HepG2 (cell line): ENCODE measurements around the gene SAXO1. TPM values are rescaled to one million over a fixed set of nuclear protein-coding genes. Genes with fewer than 3 reads are reported as not detected.

Experiments used
- ATAC-seq: fragments of 200-7000 bp; cut with Tn5 transposase; 3 replicates; pipeline ENCODE4 v1.9.1; 2020; ENCODE audit warnings: mild to moderate bottlenecking, moderate library complexity
- BruUV-seq: library from RNA; stranded (reverse); fragments of 400-500 nt; replicated peaks from 2 replicates; lab custom pipeline; 2021; lab: Mats Ljungman, UMichigan
- CTCF ChIA-PET: fragments of 300-600 bp; formaldehyde crosslinking; extraction: SDS; loops from one replicate; lab custom pipeline; 2021; ENCODE audit warnings: low total read pairs, inconsistent platforms, low intra/inter-chr PET ratio; lab: Yijun Ruan, JAX
- POLR2A ChIA-PET: fragments of 350-600 bp; sonication (Branson Sonifier 250); formaldehyde crosslinking; loops from one replicate; lab custom pipeline; 2020; ENCODE audit warnings: antibody characterized with exemption, inconsistent platforms; lab: Yijun Ruan, JAX
- DNase-seq: peaks from one replicate; pipeline ENCODE4 v3.0.0-alpha.2; 2015; ENCODE audit warnings: low spot score
- FAIRE-seq: peaks from 3 replicates; lab custom pipeline; 2011; peaks lifted over from hg19 to GRCh38; lab: Jason Lieb, UNC
- H2AFZ ChIP-seq: one replicate; pipeline ENCODE4 v1.6.1; 2011; ENCODE audit warnings: low read length, inconsistent platforms
- H3K27ac ChIP-seq: fragments of 300-600 bp; 3 replicates; pipeline ENCODE4 v1.8.0; 2011; ENCODE audit warnings: mixed run types, mild to moderate bottlenecking, mixed read lengths, low read length, inconsistent platforms; ENCODE audit not compliant: insufficient read depth; ENCODE audit errors: extremely low read length
- H3K27me3 ChIP-seq, 2 experiments: fragments of 200-600 bp in 1 of 2; 2 replicates in 1 of 2; 3 replicates in 1 of 2; pipeline versions ENCODE4 v1.6.0 to v1.8.0; 2011; ENCODE audit warnings: low read length in 2 of 2, mild to moderate bottlenecking in 2 of 2, moderate library complexity in 2 of 2, inconsistent platforms in 1 of 2; ENCODE audit not compliant: insufficient read depth in 2 of 2, control insufficient read depth in 1 of 2
- H3K36me3 ChIP-seq, 2 experiments: fragments of 200-600 bp in 1 of 2; replicated peaks in 1 of 2; 2 replicates in 1 of 2; 3 replicates in 1 of 2; pipeline versions ENCODE4 v1.5.1 to v1.8.0; 2011; ENCODE audit warnings: low read length in 2 of 2, inconsistent platforms in 1 of 2; ENCODE audit not compliant: insufficient read depth in 2 of 2, control insufficient read depth in 1 of 2
- H3K4me1 ChIP-seq: 2 replicates; pipeline ENCODE4 v1.5.1; 2012; ENCODE audit warnings: low read length, inconsistent platforms; ENCODE audit not compliant: insufficient read depth
- H3K4me2 ChIP-seq: 2 replicates; pipeline ENCODE4 v1.6.0; 2011; ENCODE audit warnings: low read depth, low read length, inconsistent platforms
- H3K4me3 ChIP-seq, 3 experiments: fragments of 200-600 bp in 1 of 3; sonication (generic), shearing (Covaris generic) in 1 of 3; replicated peaks in 1 of 3; 2 replicates each; pipeline ENCODE4 v1.5.1; 2011 to 2016; ENCODE audit warnings: low read length in 3 of 3, inconsistent platforms in 2 of 3, low read depth in 2 of 3, mild to moderate bottlenecking in 2 of 3, control low read depth in 1 of 3, mixed read lengths in 1 of 3; ENCODE audit not compliant: insufficient read depth in 1 of 3
- H3K79me2 ChIP-seq: one replicate; pipeline ENCODE4 v1.6.1; 2011; ENCODE audit warnings: low read length, inconsistent platforms; ENCODE audit not compliant: insufficient read depth
- H3K9ac ChIP-seq: 2 replicates; pipeline ENCODE4 v1.6.0; 2011; ENCODE audit warnings: mild to moderate bottlenecking, low read depth, low read length, inconsistent platforms; ENCODE audit not compliant: insufficient read depth
- H3K9me3 ChIP-seq: 2 replicates; pipeline ENCODE4 v1.5.1; 2012; ENCODE audit warnings: mild to moderate bottlenecking, low read length
- H4K20me1 ChIP-seq: 2 replicates; pipeline ENCODE4 v1.6.0; 2011; ENCODE audit warnings: inconsistent platforms, mild to moderate bottlenecking, low read length, moderate library complexity; ENCODE audit not compliant: insufficient read depth
- ATF5 ChIP-seq: sonication (generic); formaldehyde crosslinking; IDR thresholded peaks from 2 replicates; pipeline ENCODE4 v1.4.0; 2020; ENCODE audit warnings: mild to moderate bottlenecking, low read depth, missing genetic modification reagents
- ATM ChIP-seq: fragments of 450-650 bp; IDR thresholded peaks from 2 replicates; pipeline ENCODE4 v1.7.1; 2017; ENCODE audit warnings: mild to moderate bottlenecking, borderline replicate concordance
- DPF2 ChIP-seq: sonication (generic); formaldehyde crosslinking; IDR thresholded peaks from 2 replicates; pipeline ENCODE4 v1.4.0; 2020; ENCODE audit warnings: mild to moderate bottlenecking, low read depth, missing genetic modification reagents, borderline replicate concordance
- EP300 ChIP-seq, 3 experiments: sonication (generic) in 1 of 3; formaldehyde crosslinking in 1 of 3; IDR thresholded peaks; 2 replicates each; pipeline versions ENCODE4 v1.5.1 to v1.6.1; 2011 to 2020; ENCODE audit warnings: low read depth in 2 of 3, low read length in 2 of 3, borderline replicate concordance in 1 of 3, improper control_type of control experiment in 1 of 3, mild to moderate bottlenecking in 1 of 3, missing genetic modification reagents in 1 of 3, moderate library complexity in 1 of 3
- ETV6 ChIP-seq: sonication (generic); formaldehyde crosslinking; conservative IDR thresholded peaks from 2 replicates; pipeline ENCODE4 v1.4.0; 2020; ENCODE audit warnings: missing genetic modification reagents
- HNF1B ChIP-seq: sonication (generic); formaldehyde crosslinking; IDR thresholded peaks from 2 replicates; pipeline ENCODE4 v1.5.1; 2020; ENCODE audit warnings: mild to moderate bottlenecking, moderate library complexity, missing genetic modification reagents
- HNRNPLL ChIP-seq: fragments of 200-400 bp; formaldehyde crosslinking; IDR thresholded peaks from 2 replicates; pipeline ENCODE4 v1.6.1; 2017; ENCODE audit warnings: mild to moderate bottlenecking, low read depth, low read length; ENCODE audit not compliant: poor library complexity, severe bottlenecking
- STAG1 ChIP-seq: sonication (generic); formaldehyde crosslinking; IDR thresholded peaks from 2 replicates; pipeline ENCODE4 v1.4.0; 2020; ENCODE audit warnings: missing genetic modification reagents
- YY1 ChIP-seq: IDR thresholded peaks from 2 replicates; pipeline ENCODE4 v1.6.1; 2011; ENCODE audit warnings: low read length, low read depth, moderate library complexity, mild to moderate bottlenecking; ENCODE audit not compliant: insufficient read depth, insufficient replicate concordance
- ZBTB7B ChIP-seq: sonication (generic); formaldehyde crosslinking; IDR thresholded peaks from 2 replicates; pipeline ENCODE4 v1.4.0; 2020; ENCODE audit warnings: missing genetic modification reagents
- ZFP1 ChIP-seq: IDR thresholded peaks from 2 replicates; pipeline ENCODE4 v1.6.1; 2016
- ZFY ChIP-seq: sonication (generic); formaldehyde crosslinking; IDR thresholded peaks from 2 replicates; pipeline ENCODE4 v1.4.0; 2020; ENCODE audit warnings: missing genetic modification reagents
- ZNF326 ChIP-seq: sonication (generic); formaldehyde crosslinking; IDR thresholded peaks from 2 replicates; pipeline ENCODE4 v1.4.0; 2020; ENCODE audit warnings: missing genetic modification reagents, borderline replicate concordance
- ZNF549 ChIP-seq: sonication (generic); formaldehyde crosslinking; IDR thresholded peaks from 2 replicates; pipeline ENCODE4 v1.5.0; 2020; ENCODE audit warnings: missing genetic modification reagents
- ZNF646 ChIP-seq: sonication (generic); formaldehyde crosslinking; IDR thresholded peaks from 2 replicates; pipeline ENCODE4 v1.9.0; 2021; ENCODE audit warnings: mild to moderate bottlenecking, missing genetic modification reagents
- WGBS: methylation state at CpG from one replicate; pipeline ENCODE4 v1.1.6; 2017; ENCODE audit warnings: low lambda C conversion rate; 5-methylcytosine and 5-hydroxymethylcytosine counted together
- in situ Hi-C: cut with HindIII; loops from 2 replicates; pipeline ENCODE4 v1.10.0; 2017; ENCODE audit warnings: low pct_unique_long_range_greater_than_20kb; ENCODE audit not compliant: extremely low pct_ligation_motif_present
- intact Hi-C: fragments of 100-400 bp; cut with micrococcal nuclease; formaldehyde crosslinking; loops from one replicate; pipeline ENCODE4 v1.10.0; 2022; ENCODE audit not compliant: unreplicated experiment
- polyA plus RNA-seq, 8 experiments: library from polyadenylated mRNA; depleted of rRNA in 3 of 8; stranded (reverse) in 7 of 8; unstranded in 1 of 8; fragments of >200 nt; fragmentation: Illumina TruSeq in 4 of 8; extraction: Trizol in 4 of 8; gene quantifications; 2 replicates each; pipeline versions ENCODE4 v1.2.1 to v1.2.3, GENCODE V29; 2011 to 2016; ENCODE audit warnings: low read depth in 4 of 8, missing spikeins in 1 of 8, mixed read lengths in 1 of 8; ENCODE audit not compliant: insufficient read depth in 1 of 8
- total RNA-seq, 5 experiments: library from RNA; depleted of rRNA; stranded (reverse); fragments of >200 nt; fragmentation: Illumina TruSeq; extraction: Trizol; gene quantifications; 2 replicates each; pipeline ENCODE4 v1.2.3, GENCODE V29; 2016; ENCODE audit warnings: low read depth in 1 of 5

The SAXO1 gene
- total and polyA plus RNA-seq, 2 of the 13 experiments (the other 11 are each of a cell fraction or from before 2014, with no cell fraction given), result not detected

- TF ChIP-seq HNRNPLL (no peak), YY1 (no peak), HNF1B (CRISPR knock-in tag) (no peak), ATF5 (CRISPR knock-in tag) (no peak), ZFP1 (CRISPR knock-in tag) (no peak), ZFY (CRISPR knock-in tag) (no peak)
Measured at GRCh38 chr9:19018201-19018600, 14.8 kb downstream of the SAXO1 start (continued).

- no peak overlapping the region for H2AFZ ChIP-seq
- in situ Hi-C loops (no loop called here), intact Hi-C loops (no loop called here)
- WGBS, result 22% methylated on average over 5 of the region's 5 CpGs
- H3K79me2 ChIP-seq, result no peaks in the 10 kb centered on the region
- peaks cover 0 to 10% of the 10 kb centered on the region in 2 experiments; a peak in 1 of 5 replicates for H3K27me3 ChIP-seq
- BruUV-seq, result no TSS peak
- ATAC-seq (no peak), DNase-seq (no peak), FAIRE-seq (no peak)
- no peaks in the 10 kb centered on the region for H3K9me3 ChIP-seq
- CTCF ChIA-PET, result no interaction called here
- POLR2A ChIA-PET, result no interaction called here
- H3K4me3 ChIP-seq, result no peak overlapping the region
- H3K9ac ChIP-seq, result no peak overlapping the region
- no peaks in the 10 kb centered on the region for H3K4me1 ChIP-seq
- H3K36me3 ChIP-seq, result no peaks in the 10 kb centered on the region
- no peak overlapping the region for H3K27ac ChIP-seq
- no peak overlapping the region for H3K4me2 ChIP-seq
- no peaks in the 10 kb centered on the region for H4K20me1 ChIP-seq
- TF ChIP-seq DPF2 (CRISPR knock-in tag) (no peak), ZBTB7B (CRISPR knock-in tag) (no peak), ZNF549 (CRISPR knock-in tag) (no peak), ZNF646 (CRISPR knock-in tag) (no peak), ZNF326 (no peak), ETV6 (CRISPR knock-in tag) (no peak), EP300 (IDR thresholded peaks at IDR 0.05; ENCODE audit: low read depth in 2 of 2, low read length in 2 of 2) (no peak), EP300 (CRISPR knock-in tag; IDR thresholded peaks at IDR 0.05; ENCODE audit: borderline replicate concordance) (no peak), ATM (no peak), STAG1 (CRISPR knock-in tag) (no peak)
Measured at GRCh38 chr9:19009391-19009965, 23.5 kb downstream of the SAXO1 start.
